Right lobe of liver (tissue), 6 donors: Measurements from ENCODE around the gene YJU2. TPM values are rescaled to one million over a fixed set of nuclear protein-coding genes. Genes with fewer than 3 reads are reported as not detected.
"Not testable (repeated sequence)": the region's sequence is repeated elsewhere in the genome, so short reads cannot be mapped to it uniquely, and the experiment has no call there.

Experiments used
- ATAC-seq, 4 donors: fragments of 200-7000 bp; cut with Tn5 transposase; one replicate each; pipeline ENCODE4 v1.9.1; 2020; ENCODE audit warnings: mild to moderate bottlenecking in 4 of 4, moderate library complexity in 4 of 4
- DNase-seq, 3 donors: peaks; one replicate each; pipeline ENCODE4 v3.0.0-alpha.2; 2020
- H3K27ac ChIP-seq, 3 donors: fragments of 200-600 bp; one replicate each; pipeline ENCODE4 v1.8.0; 2022
- H3K27me3 ChIP-seq, 2 donors: fragments of 200-600 bp; one replicate each; pipeline ENCODE4 v1.8.0; 2022
- H3K36me3 ChIP-seq, 4 donors: fragments of 200-600 bp; sonication (generic) in 1 of 4; one replicate each; pipeline versions ENCODE4 v1.5.1 to v1.8.0; 2017 to 2022; ENCODE audit warnings: control low read depth in 1 of 4
- H3K4me1 ChIP-seq, 4 donors: fragments of 200-600 bp; sonication (generic) in 1 of 4; one replicate each; pipeline versions ENCODE4 v1.5.1 to v1.8.0; 2017 to 2022; ENCODE audit warnings: control low read depth in 1 of 4
- H3K4me3 ChIP-seq, 3 donors: fragments of 200-600 bp; one replicate each; pipeline ENCODE4 v1.8.0; 2022
- H3K9me3 ChIP-seq, 4 donors: fragments of 200-600 bp; sonication (generic) in 1 of 4; one replicate each; pipeline versions ENCODE4 v1.5.1 to v1.8.0; 2017 to 2022; ENCODE audit warnings: control low read depth in 1 of 4
- POLR2A ChIP-seq: fragments of 450-650 bp; IDR thresholded peaks from one replicate; pipeline ENCODE4 v1.6.1; 2017; ENCODE audit warnings: antibody characterized with exemption, mild to moderate bottlenecking
- WGBS: methylation state at CpG from one replicate; pipeline ENCODE4 v1.1.6; 2018; ENCODE audit warnings: low coverage, low lambda C conversion rate; ENCODE audit not compliant: insufficient coverage; ENCODE audit errors: missing lambda C conversion rate; 5-methylcytosine and 5-hydroxymethylcytosine counted together
- intact Hi-C, 2 donors: fragments of 100-400 bp; cut with DNase I; formaldehyde crosslinking; loops; one replicate each; pipeline versions ENCODE4 v1.11.2 to v1.14.1; 2022
- total RNA-seq, 6 experiments: library from RNA; depleted of rRNA in 2 of 6; stranded (reverse); fragments of >200 nt in 2 of 6; fragmentation: NEBNext Ultra II Directional in 3 of 6; extraction: Animal tissue kit (Norgen Biotek cat#: 25700) in 3 of 6; gene quantifications; one replicate each; pipeline versions ENCODE4 v1.1.0 to v1.2.4, GENCODE V29; 2016 to 2023
- TF ChIP-seq, protein P1 (sequence below), 4 donors: fragments of 200-600 bp in 3 of 4; fragments of 450-650 bp in 1 of 4; IDR thresholded peaks; one replicate each; pipeline versions ENCODE4 v1.5.1 to v1.8.0; 2016 to 2022; ENCODE audit warnings: antibody characterized with exemption in 4 of 4, mild to moderate bottlenecking in 2 of 4
- donor health status: DM: no; HTN: yes; CAD: no.
- donor health status: DM: no; HTN: no; CAD: no.
- donor health status: DM: no; HTN: no; CAD: no.
- donor health status: DM: no; HTN: yes; CAD: no.
- donor health status: DM: no; HTN: yes; CAD: no.

The YJU2 gene
- total RNA-seq, 6 experiments from 2014 or later = 6.4 to 14.1 (median 8.9) TPM

DNA sequence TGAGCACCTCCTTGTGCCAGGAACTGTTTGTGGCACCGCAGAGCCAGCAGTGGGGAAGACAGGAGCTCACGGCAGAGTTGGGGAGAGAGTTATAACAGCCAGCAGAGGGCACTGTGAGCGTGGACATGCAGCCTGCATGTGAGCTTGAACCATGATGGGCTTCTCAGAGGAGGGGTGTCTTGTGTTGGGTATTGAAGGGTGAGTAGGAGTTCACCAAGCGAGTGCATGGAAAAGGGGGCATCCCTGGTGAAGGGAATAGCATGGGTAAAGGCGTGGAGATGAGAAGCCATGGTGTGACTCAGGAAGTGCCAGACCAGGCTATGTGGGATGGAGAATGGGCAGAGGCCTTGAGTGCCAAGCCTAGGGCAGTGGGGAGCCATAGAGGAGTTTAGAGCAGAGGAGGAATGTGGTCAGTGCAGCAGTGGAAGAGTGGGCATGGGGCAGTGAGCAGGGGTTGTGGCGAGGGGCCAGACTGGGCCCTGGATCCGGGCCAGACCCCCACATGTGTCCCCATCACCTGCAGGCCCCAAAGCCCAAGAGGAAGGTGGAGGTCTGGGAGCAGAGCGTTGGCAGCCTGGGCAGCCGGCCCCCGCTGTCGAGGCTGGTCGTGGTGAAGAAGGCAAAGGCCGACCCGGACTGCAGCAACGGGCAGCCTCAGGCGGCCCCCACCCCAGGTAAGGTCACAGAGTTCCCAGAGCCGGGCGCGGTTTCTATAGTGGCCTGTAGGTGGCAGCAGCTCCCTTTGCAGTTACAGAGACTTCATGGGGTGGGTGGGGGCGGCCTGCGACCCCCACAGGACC lies 20.4 kb downstream of the YJU2 start:
- ATAC-seq (peak; percentile 62 to 69 (median 65)), DNase-seq (peak; percentile 62 to 77 (median 76))
- intact Hi-C loops = loop anchor here in 1 of 2 donors (5.0 to 10.0 kb wide), 2 partner anchors 95 to 228 kb away; no protein-coding TSS in a partner anchor
- Histone ChIP-seq H3K4me1 (peaks cover 0 to 21% (median 8%) of the 10 kb centered on the region in 4 donors), H3K27me3 (no peaks in the 10 kb centered on the region), H3K27ac (peak overlapping the region; percentile 69 to 94 (median 70)), H3K9me3 (no peaks in the 10 kb centered on the region), H3K36me3 (peaks cover 0 to 36% (median 4%) of the 10 kb centered on the region in 4 donors), H3K4me3 (peak overlapping the region in 2 of 3 donors; percentile 9)
- WGBS = 27% methylated on average over 13 of the region's 21 CpGs
- TF ChIP-seq POLR2A = no peak
- TF ChIP-seq, protein P1, sequence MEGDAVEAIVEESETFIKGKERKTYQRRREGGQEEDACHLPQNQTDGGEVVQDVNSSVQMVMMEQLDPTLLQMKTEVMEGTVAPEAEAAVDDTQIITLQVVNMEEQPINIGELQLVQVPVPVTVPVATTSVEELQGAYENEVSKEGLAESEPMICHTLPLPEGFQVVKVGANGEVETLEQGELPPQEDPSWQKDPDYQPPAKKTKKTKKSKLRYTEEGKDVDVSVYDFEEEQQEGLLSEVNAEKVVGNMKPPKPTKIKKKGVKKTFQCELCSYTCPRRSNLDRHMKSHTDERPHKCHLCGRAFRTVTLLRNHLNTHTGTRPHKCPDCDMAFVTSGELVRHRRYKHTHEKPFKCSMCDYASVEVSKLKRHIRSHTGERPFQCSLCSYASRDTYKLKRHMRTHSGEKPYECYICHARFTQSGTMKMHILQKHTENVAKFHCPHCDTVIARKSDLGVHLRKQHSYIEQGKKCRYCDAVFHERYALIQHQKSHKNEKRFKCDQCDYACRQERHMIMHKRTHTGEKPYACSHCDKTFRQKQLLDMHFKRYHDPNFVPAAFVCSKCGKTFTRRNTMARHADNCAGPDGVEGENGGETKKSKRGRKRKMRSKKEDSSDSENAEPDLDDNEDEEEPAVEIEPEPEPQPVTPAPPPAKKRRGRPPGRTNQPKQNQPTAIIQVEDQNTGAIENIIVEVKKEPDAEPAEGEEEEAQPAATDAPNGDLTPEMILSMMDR (IDR thresholded peaks at IDR 0.05) = peak; percentile 75 to 88 (median 81)

DNA sequence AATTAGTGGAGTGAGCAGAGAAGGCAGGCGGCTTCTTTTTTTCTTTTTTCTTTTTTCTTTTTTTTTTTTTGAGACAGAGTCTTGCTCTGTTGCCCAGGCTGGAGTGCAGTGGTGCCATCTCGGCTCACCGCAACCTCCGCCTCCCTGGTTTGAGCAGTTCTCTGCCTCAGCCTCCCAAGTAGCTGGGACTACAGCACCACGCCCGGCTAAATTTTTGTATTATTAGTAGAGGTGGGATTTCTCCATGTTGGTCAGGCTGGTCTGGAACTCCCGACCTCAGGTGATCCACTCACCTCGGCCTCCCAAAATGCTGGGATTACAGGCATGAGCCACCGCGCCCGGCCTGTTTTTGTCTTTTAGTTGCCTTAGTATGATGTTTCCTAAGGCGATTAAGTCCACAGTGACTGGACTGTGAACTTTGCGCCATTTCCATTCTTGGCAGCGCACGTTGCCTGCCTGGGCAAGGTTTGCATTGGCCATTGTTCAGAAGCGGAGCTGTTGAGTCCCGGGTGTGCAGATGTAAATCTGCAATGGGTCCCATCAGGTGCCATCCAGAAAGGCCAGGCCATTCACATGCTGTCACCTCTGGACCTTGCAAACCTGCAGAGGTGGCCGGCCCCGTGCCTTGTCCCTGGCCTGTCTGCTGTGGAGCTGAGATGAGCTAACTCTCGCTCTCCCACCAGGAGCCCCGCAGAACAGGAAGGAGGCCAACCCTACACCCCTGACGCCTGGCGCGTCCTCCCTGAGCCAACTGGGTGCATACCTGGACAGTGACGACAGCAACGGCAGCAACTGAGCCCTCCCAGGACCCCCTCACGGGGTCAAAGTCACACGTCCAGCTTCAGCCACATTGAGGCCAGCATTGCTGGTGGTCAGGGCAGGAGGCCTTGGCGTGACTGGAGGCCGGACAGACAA lies 21.3 kb downstream of the YJU2 start:
- intact Hi-C loops = loop anchor here in 1 of 2 donors (5.0 to 10.0 kb wide), 2 partner anchors 94 to 227 kb away; no protein-coding TSS in a partner anchor
- peak; percentile 79 to 89 (median 88) for ATAC-seq

DNA sequence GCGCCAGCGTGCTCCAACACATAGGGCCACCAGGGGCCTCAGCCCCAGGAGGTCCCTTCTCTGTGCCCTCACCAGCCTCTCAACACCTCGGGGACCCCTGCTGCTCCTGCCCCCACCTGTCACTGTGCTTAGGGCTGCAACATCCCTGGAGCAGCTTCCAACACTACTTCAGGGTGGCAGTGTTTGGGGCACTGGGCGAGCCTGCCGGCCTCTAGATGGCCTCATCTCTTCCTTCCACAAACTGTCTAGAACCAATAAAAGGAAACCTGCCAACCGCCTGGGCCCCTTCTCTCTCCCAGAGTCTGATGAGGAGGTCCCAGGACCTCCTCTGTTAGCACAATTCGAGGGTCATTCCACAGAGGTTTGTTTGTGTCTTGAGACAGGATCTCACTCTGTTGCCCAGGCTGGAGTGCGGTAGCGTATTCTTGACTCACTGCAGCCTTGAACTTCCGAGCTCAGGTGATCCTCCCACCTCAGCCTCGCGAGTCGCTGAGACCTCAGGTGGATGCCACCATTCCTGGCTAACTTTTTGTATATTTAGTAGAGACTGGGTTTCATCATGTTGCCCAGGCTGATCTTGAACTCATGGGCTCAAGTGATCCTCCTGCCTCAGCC lies 22.0 kb downstream of the YJU2 start:
- Histone ChIP-seq H3K4me3 (no peak overlapping the region), H3K27me3 (no peaks in the 10 kb centered on the region), H3K4me1 (peaks cover 0 to 21% (median 8%) of the 10 kb centered on the region in 4 donors), H3K36me3 (peaks cover 0 to 25% (median 2%) of the 10 kb centered on the region in 4 donors), H3K27ac (peak overlapping the region; percentile 66 to 94 (median 69)), H3K9me3 (no peaks in the 10 kb centered on the region)
- 4% methylated on average over 3 of the region's 13 CpGs for WGBS
- DNase-seq (no peak), ATAC-seq (peak; percentile 19 to 46 (median 36))
- no peak for TF ChIP-seq POLR2A
- TF ChIP-seq, protein P1 (IDR thresholded peaks at IDR 0.05) = peak; percentile 10 to 42 (median 24)
- intact Hi-C loops = loop anchor here in 1 of 2 donors (5.0 to 10.0 kb wide), 2 partner anchors 93 to 226 kb away; no protein-coding TSS in a partner anchor

More for the DNA sequence above, 21.3 kb downstream of the YJU2 start:
- H3K4me1 ChIP-seq = peaks cover 0 to 21% (median 8%) of the 10 kb centered on the region in 4 donors
- peaks cover 0 to 28% (median 2%) of the 10 kb centered on the region in 4 donors for H3K36me3 ChIP-seq
- 26% methylated on average over 20 of the region's 30 CpGs for WGBS
- H3K9me3 ChIP-seq = no peaks in the 10 kb centered on the region
- TF ChIP-seq POLR2A = peak; percentile 57
- TF ChIP-seq, protein P1 (IDR thresholded peaks at IDR 0.05) = peak in 2 of 4 donors; percentile 3 to 24
- no peaks in the 10 kb centered on the region for H3K27me3 ChIP-seq
- peak overlapping the region; percentile 69 to 94 (median 70) for H3K27ac ChIP-seq
- peak; percentile 83 to 95 (median 92) for DNase-seq
- peak overlapping the region in 2 of 3 donors; percentile 9 for H3K4me3 ChIP-seq

DNA sequence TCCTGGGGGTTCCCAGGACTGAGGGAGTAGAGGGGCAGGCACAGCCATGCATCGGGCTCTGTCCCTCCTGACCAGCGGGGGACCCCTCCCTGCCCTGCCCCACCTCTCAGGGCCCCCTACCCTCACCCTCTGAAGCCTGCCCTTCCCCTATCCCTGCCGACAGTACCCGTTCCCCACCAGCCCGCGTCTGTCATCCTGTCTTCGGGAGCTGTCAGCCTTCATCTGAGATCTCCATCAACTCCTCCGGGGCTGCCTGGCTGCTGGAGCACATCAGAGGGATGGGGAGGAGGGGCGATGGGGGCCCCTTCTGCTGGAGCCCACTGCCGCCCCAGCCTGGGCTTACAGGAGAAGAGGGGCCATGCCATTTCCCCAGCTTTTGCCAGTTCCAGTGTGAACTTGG lies 26.0 kb downstream of the YJU2 start:
- Histone ChIP-seq H3K36me3 (peaks cover 0 to 9% (median 0%) of the 10 kb centered on the region in 4 donors), H3K27ac (no peak overlapping the region), H3K4me3 (no peak overlapping the region), H3K9me3 (no peaks in the 10 kb centered on the region), H3K4me1 (peaks cover 0 to 19% (median 6%) of the 10 kb centered on the region in 4 donors), H3K27me3 (no peaks in the 10 kb centered on the region)
- WGBS = 79% methylated on average over 2 of the region's 10 CpGs
- no peak for ATAC-seq
- DNase-seq = no peak
- TF ChIP-seq POLR2A = no peak
- TF ChIP-seq, protein P1 (IDR thresholded peaks at IDR 0.05) = no peak
- intact Hi-C loops = no loop called here

DNA sequence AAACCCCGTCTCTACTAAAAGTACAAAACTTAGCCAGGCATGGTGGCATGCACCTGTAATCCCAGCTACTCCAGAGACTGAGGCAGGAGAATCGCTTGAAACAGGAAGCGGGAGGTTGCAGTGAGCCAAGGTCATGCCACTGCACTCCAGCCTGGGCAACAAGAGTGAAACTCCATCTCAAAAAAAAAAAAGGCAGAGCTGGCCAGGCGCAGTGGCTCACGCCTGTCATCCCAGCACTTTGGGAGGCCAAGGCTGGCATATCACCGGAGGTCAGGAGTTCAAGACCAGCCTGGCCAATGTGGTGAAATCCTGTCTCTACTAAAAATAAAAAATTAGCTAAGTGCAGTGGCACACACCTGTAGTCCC lies 27.4 kb downstream of the YJU2 start:
- ATAC-seq = peak; percentile 22 to 72 (median 55)

More for the DNA sequence above, 27.4 kb downstream of the YJU2 start:
- H3K4me3 ChIP-seq, H3K27me3 ChIP-seq, intact Hi-C loops, H3K36me3 ChIP-seq, H3K27ac ChIP-seq, DNase-seq, H3K9me3 ChIP-seq: not testable (repeated sequence)
- 15% methylated on average over 6 of the region's 6 CpGs for WGBS
- peaks cover 0 to 10% (median 2%) of the 10 kb centered on the region in 4 donors for H3K4me1 ChIP-seq
